COLO668 (cell line): ENCODE data around the gene CENPS.
"Not testable (repeated sequence)": the region's sequence is repeated elsewhere in the genome, so short reads cannot be mapped to it uniquely, and the experiment has no call there.

ENCODE experiments used
- DNase-seq: peaks from one replicate; lab custom pipeline; 2025; ENCODE audit not compliant: unreplicated experiment; lab: John Stamatoyannopoulos, UW

Gene CENPS

DNA sequence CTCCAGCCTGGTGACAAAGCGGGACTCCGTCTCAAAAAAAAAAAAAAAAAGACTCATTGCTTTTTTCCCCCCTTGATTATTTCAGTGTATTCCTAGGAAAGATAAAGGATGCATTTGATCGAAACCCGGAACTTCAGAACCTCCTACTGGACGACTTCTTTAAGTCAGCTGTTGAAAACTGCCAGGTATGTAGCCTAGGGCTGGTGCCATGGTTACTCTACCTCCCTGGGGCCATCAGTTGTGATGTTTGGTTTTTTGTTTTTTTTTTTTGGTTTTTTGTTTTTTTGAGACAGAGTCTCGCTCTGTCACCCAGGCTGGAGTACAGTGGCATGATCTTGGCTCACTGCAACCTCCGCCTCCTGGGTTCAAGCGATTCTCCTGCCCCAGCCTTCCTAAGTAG, 11.5 kb upstream of the CENPS start:
- not testable (repeated sequence) for DNase-seq

DNA sequence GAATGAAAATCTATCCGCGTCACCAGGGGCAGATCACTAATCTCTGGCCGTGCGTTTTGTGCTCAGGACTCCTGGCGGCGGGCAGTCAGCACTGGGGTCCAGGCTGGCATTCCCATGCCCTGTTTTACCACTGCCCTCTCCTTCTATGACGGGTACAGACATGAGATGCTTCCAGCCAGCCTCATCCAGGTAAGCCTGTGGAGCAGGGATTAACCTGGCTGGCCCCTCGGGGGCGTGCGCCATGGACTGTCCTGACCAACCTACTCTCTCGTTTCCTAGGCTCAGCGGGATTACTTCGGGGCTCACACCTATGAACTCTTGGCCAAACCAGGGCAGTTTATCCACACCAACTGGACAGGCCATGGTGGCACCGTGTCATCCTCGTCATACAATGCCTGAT, 10.9 kb upstream of the CENPS start:
- no peak for DNase-seq

DNA sequence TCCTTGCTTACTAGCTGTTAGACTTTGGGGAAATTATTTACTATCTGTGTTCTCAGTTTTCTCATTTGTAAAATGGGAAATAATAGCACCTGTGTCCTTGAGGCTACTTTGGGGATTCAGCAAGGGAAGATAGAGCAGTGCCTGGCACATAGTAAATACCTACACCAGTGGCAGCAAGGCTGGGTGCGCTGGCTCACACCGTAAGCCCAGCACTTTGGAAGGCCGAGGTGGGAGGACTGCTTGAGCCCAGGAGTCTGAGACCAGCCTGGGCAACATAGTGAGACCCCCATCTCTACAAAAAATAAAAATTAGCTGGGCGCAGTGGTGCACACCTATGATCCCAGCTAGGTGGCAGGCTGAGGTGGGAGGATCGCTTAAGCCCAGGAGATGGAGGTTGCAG, 8.6 kb upstream of the CENPS start:
- no peak for DNase-seq

DNA sequence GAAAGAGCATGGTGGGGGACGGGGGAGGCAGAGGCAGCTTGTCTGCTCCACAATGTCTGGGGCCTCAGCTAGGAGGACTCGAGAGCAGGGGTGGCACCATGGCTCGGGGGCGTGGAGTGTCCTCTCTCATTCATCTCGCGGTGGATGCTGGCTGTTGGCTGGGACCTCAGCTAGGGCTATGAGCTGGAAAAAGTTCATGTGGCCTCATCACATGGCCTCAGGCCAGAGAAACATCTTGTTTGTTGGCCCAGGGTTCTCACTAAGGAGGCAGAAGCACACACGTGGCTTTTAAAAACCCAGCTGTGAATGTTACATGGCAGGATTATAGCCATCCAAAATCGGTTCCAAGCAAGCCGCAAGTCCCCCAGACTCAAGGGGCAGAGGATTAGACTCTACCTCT, 6.2 kb upstream of the CENPS start:
- no peak for DNase-seq

DNA sequence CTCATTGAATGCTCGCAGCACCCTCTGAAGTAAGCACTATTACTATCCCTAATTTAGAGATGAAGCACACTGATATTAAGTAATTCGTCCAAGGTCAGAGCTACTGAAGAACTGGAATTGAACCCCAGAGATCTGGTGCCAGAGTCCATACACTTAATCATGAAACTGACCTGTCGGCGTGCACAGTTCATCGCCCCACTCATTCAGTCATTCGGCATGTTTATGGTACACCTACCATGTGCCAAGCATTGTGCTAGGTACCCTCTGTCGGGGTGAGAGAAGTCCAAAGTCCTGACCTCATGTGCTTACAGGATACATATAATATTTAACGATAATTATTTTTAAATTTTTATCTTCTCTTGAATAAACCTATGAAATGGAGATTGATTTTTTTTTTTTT, 5.6 kb upstream of the CENPS start:
- no peak for DNase-seq

DNA sequence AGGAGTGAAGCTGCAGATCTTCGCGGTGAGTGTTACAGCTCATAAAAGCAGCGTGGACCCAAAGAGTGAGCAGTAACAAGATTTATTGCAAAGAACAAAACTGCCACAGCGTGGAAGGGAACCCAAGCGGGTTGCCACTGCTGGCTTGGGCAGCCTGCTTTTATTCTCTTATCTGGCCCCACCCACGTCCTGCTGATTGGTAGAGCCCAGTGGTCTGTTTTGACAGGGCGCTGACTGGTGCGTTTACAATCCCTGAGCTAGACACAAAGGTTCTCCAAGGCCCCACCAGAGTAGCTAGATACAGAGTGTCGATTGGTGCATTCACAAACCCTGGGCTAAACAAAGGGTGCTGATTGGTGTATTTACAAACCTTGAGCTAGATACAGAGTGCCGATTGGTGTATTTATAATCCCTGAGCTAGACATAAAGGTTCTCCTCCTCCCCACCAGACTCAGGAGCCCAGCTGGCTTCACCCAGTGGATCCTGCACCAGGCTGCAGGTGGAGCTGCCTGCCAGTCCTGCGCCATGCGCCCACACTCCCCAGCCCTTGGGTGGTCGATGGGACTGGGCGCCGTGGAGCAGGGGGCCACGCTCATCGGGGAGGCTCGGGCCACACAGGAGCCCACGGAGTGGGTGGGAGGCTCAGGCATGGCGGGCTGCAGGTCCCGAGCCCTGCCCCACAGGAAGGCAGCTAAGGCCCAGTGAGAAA, 4.3 kb upstream of the CENPS start:
- DNase-seq, result not testable (repeated sequence)

DNA sequence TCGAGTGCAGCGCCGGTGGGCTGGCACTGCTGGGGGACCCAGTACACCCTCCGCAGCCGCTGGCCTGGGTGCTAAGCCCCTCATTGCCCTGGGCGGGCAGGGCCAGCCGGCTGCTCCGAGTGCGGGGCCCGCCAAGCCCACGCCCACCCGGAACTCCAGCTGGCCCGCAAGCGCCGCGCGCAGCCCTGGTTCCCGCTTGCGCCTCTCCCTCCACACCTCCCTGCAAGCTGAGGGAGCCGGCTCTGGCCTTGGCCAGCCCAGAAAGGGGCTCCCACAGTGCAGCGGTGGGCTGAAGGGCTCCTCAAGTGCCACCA, 3.7 kb upstream of the CENPS start:
- not testable (repeated sequence) for DNase-seq

DNA sequence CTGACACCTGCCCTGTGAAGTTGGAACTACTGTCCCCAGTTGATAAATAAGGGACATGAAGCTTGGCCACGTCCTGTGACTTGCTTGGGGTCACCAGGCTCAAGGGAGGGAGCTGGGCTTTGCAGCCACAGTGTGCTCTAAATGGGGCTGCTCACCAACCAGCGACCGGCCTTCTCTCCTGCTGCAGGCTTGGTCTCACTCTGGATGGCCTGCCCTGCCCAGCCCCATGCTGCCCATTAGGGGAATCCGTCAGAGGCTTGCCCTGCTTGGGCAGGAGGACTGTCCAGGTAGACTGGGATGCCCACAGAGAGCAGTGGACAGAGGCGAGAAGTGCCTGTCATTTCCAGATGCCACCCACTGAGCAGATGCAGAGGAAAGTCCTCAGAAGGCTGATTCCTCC, 1.2 kb upstream of the CENPS start:
- no peak for DNase-seq

DNA sequence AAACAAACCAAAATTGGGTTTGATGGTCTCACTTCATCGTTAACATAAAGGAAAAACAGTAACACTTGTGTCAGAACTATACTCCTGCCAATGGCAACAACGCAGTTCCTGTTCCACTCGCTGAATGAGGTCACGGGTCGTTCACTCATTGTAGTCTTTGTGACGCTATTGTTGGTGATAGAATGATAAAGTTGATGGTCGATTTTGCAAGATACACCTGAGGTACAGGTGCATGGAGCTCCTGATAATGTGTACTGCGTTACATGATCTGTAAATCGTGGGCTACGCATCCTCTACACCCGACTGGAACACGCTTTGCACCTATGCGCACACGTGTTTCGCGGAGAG, 391 bp upstream of the CENPS start:
- peak; percentile 57 for DNase-seq

DNA sequence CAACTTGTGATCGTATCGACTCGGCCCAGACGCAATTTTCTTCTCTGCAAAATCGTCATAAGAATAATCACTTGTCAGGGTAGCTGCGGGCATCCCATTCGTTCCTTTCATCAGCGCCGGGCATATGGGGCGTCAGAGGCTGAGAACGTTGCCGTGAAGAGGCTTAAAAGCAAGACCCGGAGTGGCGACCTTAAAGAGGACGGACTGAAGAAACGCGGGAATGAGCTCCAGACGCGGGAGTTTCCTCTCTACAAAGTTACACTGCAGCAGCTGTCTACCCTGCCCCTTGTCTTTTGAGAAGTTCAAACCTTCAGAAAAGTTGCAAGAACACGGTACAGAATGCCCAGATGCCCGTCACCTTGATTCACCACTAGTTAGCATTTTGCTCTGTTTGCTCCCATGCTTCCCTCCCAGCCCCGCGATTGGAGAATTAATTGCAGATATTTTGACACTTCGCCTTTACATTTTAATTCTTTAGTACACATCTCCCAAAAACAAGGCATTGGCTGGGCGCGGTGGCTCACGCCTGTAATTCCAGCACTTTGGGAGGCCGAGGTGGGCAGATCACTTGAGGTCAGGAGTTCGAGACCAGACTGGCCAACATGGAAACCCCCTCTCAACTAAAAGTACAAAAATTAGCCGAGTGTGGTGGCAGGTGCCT, 967 bp downstream of the CENPS start:
- DNase-seq, result peak; percentile 65

DNA sequence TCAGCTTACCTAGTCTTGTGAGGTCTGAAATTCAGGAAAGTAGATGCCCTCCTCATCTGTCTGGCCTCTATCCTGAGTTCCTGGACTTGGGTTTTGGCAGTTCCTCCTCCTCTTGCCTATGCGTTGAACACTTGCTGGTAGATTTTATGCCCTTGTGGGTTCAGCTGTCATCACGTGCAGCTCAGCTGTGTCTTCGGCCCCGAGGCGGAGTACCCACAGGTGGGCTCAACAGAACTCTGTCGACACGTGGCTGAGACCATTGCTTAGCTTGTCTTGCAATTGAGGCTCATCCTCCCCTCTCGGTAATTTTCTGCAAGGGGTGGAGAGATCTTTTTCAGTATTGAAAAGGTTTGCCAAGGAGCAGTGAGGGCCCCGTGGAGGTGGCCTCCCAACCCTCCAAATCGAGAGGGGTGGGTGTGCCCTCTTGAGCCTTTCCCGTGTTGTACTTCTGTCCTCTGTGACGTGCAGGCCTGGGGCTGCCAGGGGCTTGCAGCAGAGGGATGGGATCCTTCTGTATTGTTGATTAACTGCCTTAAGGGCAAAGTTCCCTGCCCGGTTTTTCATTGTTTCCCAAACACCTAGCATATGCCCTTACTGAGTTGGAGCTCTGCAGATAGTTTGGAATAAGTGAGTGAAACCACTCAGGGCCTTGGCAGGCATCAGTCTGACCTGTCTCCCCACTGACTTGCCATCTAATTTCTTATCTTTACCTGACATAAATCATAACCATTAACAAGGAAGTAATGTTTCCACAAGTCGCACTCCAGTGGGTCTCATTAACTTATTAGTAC, 2.9 kb downstream of the CENPS start:
- DNase-seq, result no peak

DNA sequence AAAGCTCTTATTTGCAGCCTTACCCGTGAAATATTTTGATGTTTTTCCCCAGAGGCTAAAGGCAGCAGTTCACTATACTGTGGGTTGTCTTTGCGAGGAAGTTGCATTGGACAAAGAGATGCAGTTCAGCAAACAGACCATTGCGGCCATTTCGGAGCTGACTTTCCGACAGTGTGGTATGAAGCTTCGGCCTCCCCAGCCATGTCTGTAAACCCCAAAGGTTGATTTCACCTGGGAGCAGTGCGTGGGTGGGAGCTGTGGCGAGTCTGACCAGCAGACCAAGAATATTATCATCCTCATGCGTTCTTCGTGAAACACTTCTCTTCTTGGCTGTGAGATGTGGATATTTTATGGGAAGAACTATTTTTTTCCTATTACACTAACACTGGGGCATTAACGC, 3.6 kb downstream of the CENPS start:
- DNase-seq, result no peak

DNA sequence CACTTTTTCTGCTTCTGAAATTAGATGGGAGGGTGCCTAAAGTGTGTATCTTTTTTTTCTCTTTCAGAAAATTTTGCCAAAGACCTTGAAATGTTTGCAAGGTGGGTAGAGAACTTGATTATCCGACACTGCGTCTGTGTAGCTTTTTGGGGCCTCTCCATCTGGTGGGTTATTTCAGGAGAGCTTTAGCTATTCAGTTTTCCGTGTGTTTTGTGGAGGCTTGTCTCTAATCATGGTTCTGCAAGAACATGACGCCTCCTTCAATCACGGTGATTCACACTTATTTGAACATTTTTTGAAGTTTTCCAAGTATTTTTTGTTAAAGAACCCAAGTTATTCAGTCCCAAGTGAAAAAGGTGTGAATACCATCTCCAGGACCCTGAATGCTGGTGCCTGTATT, 4.4 kb downstream of the CENPS start:
- DNase-seq, result no peak

DNA sequence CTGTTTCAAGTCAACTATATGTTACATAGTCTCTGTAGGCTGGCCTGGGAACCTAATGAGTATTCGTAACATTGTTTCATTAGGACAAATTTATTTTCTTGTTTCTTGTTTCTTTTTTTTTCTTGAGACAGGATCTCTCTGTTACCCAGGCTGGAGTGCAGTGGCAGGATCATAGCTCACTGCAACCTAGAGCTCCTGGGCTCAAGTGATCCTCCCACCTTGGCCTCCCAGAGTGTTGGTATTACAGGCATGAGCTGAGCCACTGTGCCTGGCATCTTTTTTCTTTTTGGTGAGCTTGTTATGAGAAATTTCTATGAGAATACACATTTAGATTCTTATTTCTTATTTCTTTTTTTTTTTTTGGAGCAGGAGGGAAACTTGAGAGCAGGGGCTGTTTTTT, 6.8 kb downstream of the CENPS start:
- no peak for DNase-seq

DNA sequence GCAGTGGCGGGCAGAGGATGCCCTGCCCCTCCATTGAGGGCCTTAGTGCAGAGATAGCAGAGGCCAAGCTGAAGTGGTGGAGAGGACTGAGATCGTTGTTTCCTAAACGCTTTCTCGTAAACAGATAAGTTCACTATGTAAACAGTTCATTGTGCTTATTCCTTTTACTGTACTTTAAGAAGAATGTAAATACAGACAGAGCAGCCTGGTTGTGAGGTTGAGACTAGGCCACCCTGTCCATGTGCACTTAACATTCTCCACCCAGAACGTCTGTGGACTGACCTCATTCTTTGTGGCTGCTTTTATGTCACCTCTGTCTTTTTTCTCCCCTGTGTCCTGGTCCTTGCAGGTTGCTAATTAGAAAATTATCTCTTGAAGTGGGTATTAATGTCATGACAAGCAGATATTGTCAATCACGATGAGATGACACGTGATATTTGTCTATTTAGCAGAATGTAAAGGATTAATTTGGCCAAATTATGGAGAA, 8.5 kb downstream of the CENPS start:
- DNase-seq, result no peak

DNA sequence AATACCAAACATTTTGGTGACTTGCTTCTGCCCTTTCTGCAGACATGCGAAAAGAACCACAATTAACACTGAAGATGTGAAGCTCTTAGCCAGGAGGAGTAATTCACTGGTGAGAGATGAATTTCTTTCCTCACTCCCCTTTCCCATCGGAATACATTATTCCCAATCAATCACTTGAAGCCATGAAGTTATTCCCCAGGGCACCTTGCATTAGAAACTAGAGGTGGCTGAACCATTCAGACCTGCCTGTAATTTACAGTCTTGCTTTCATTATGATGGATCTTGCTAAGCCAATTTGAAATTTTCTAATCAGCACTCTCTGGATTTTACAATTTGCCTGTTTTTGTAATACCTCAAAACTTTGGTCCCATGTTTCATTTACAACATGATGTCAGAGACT, 10.1 kb downstream of the CENPS start:
- DNase-seq, result no peak

DNA sequence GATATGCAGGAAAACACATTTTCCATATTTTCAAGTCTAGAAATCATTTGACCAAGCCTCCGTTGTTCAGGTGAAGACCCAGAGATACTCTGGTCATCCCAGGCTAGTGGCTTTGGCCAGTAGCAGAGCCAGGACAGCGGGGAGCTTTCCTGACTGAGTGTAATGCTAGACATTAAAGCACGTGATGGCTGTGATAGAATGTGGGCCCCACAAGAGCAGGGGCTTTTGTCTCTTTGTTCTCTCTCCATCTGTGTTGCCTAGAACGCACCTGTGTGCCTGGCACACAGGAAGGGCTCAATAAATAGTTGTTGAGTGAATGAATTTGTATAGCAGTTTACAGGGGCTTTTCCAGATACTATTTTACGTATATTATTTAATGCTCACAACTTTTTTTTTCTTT, 10.6 kb downstream of the CENPS start:
- DNase-seq, result no peak

DNA sequence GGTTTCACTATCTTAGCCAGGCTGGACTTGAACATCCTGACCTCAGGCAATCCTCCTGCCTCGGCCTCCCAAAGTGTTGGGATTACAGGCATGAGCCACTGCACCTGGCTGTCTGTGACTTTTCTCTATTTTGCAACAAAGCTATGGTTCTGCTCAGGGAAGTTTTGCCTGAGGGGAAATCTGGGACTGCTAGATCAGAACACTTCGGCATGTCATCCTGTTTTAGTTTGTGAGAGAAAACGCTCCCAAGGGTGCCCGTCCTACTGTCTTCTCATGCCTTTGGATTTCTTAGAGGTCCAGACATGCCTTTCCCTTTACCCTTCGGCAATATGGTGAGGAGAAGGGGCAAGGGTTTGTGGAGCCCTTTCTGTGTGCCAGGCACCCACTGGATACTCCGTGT, 14.0 kb downstream of the CENPS start:
- no peak for DNase-seq

DNA sequence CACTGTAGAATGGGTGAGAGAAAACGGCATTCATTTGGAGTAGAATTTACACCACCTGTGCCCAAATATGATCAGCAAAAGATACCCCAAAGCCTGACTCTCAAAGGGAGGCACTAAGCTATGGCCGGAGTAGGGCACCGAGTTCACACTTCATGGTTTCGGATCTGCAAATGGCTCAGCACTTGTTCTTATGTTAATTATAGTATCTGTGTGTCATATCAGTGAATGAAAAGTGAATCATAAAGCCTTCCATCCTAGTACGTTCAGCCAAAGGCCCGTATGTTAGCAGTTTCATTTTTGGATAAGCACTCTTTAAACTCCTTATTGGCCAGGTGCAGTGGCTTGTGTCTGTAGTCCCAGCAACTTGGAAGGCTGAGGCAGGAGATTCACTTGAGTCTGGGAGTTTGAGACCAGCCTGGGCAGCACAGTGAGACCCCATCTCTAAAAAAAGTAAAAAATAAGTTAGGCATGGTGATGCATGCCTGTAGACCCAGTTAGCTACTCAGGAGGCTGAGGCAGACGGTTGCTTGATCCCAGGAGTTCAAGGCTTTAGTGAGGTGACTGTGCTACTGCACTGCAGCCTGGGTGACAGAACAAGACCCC, 14.7 kb downstream of the CENPS start:
- no peak for DNase-seq

DNA sequence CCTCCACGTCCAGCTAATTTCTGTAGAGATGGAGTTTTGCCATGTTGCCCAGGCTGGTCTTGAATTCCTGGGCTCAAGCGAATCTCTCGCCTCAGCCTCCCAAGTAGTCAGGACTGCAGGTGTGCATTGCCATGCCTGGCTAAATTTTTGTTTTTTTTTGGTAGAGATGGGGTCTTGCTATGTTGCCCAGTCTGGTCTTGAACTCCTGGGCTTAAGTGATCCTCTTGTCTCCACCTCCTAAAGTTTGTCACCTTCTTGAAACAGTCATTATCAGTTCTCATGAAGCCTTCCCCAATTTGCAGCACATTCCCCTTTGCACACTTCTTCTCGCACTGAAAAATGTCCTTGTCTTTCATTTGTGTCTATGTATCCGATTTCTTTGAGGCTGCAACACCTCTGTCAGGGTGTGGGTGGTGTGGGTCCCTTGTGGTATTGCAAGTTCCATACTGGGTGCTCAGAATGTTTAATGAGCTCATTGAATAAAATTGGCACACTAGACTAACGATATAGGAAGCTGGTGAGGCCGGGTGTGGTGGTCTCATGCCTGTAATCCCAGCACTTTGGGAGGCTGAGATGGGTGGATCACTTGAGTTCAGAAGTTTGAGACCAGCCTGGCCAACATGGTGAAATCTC, 16.7 kb downstream of the CENPS start:
- no peak for DNase-seq

DNA sequence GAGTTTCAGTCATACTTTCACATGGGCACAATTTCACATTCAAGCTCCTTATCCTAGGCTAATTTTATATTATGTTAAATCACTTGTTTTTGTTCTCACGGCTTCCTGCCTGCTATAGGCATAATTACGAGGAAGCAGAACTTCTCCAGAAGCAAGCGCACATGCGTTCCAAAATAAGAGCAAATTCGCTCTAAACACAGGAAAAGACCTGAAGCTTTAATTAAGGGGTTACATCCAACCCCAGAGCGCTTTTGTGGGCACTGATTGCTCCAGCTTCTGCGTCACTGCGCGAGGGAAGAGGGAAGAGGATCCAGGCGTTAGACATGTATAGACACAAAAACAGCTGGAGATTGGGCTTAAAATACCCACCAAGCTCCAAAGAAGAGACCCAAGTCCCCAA, 19.5 kb downstream of the CENPS start, which contains the start of gene CORT:
TSS of gene CORT (plus strand) at position 281 of the 400 bp plus-strand sequence. CDS start 193 bp downstream, outside the sequence.
- no peak for DNase-seq
